DOHH2 (cell line): Measurements from ENCODE around the gene ZMIZ1.

Source experiments
- H3F3A ChIP-seq: fragments of 200-600 bp; sonication (generic), shearing (Covaris generic); 2 replicates; pipeline ENCODE4 v1.6.0; 2016; ENCODE audit warnings: antibody characterized with exemption, mild to moderate bottlenecking; ENCODE audit not compliant: control insufficient read depth, insufficient read depth
- H3K27ac ChIP-seq: fragments of 200-600 bp; sonication (generic); 2 replicates; pipeline ENCODE4 v1.5.1; 2014; ENCODE audit warnings: low read depth, mild to moderate bottlenecking, low read length, moderate library complexity
- H3K27me3 ChIP-seq: fragments of 200-600 bp; sonication (generic); 2 replicates; pipeline ENCODE4 v1.6.1; 2014; ENCODE audit warnings: mild to moderate bottlenecking, low read length, mixed read lengths; ENCODE audit not compliant: control insufficient read depth
- H3K36me3 ChIP-seq: fragments of 200-600 bp; sonication (generic); 2 replicates; pipeline ENCODE4 v1.6.1; 2014; ENCODE audit warnings: mild to moderate bottlenecking, low read length, moderate library complexity, mixed read lengths; ENCODE audit not compliant: control insufficient read depth
- H3K4me1 ChIP-seq: fragments of 200-600 bp; sonication (generic); 2 replicates; pipeline ENCODE4 v1.6.1; 2014; ENCODE audit warnings: mild to moderate bottlenecking, low read length, mixed read lengths; ENCODE audit not compliant: control insufficient read depth
- H3K4me2 ChIP-seq: fragments of 200-600 bp; sonication (generic); 2 replicates; pipeline ENCODE4 v1.6.0; 2014; ENCODE audit warnings: mild to moderate bottlenecking, low read length, moderate library complexity
- H3K4me3 ChIP-seq: fragments of 200-600 bp; sonication (generic); 2 replicates; pipeline ENCODE4 v1.5.1; 2014; ENCODE audit warnings: mild to moderate bottlenecking, low read length, mixed read lengths
- H3K79me2 ChIP-seq: fragments of 200-600 bp; sonication (generic); 2 replicates; pipeline ENCODE4 v1.6.1; 2014; ENCODE audit warnings: mild to moderate bottlenecking, low read length, mixed read lengths; ENCODE audit not compliant: control insufficient read depth
- H3K9me2 ChIP-seq: fragments of 200-600 bp; sonication (generic); replicated peaks from 2 replicates; pipeline ENCODE4 v1.6.1; 2014; ENCODE audit warnings: mild to moderate bottlenecking, low read length, mixed read lengths; ENCODE audit not compliant: control insufficient read depth
- H3K9me3 ChIP-seq: fragments of 200-600 bp; sonication (generic); 2 replicates; pipeline ENCODE4 v1.6.1; 2014; ENCODE audit warnings: antibody characterized with exemption, low read length, mixed read lengths; ENCODE audit not compliant: control insufficient read depth, insufficient read depth
- H4K20me1 ChIP-seq: fragments of 200-600 bp; sonication (generic); 2 replicates; pipeline ENCODE4 v1.6.0; 2014; ENCODE audit warnings: low read depth, mild to moderate bottlenecking, antibody characterized with exemption, low read length, moderate library complexity; ENCODE audit not compliant: control insufficient read depth, insufficient read depth
- EZH2phosphoT487 ChIP-seq: fragments of 200-600 bp; sonication (generic); IDR thresholded peaks from 2 replicates; pipeline ENCODE4 v1.6.1; 2017; ENCODE audit warnings: borderline replicate concordance, mild to moderate bottlenecking, antibody characterized with exemption, low read length, moderate library complexity, mixed read lengths
- TF ChIP-seq, protein P1 (sequence below): fragments of 200-600 bp; sonication (generic); IDR thresholded peaks from one replicate; pipeline ENCODE4 v1.5.1; 2014; ENCODE audit warnings: antibody characterized with exemption, mild to moderate bottlenecking, low read depth, low read length; ENCODE audit not compliant: poor library complexity, severe bottlenecking

Gene ZMIZ1

DNA sequence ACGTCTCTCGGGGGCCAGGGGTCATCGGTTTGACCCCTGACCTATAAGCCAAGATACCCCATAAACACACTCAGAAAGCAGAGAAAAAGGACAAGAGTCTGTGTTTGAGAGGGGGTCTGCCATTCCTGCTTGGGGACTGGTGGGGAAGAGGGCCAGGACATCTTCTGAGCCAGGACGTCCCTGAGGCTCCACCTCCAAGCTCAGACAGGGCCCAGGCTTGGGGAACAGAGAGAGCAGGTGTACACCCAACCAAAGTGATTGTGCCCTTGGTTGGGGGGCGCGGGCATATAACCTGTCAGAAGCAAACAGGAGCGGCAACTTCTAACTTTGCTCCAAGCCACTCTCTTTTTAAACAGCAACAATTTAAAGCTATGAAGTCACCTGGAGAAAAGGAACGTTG is 244.6 kb downstream of the ZMIZ1 start:
- H3K36me3 ChIP-seq = peaks cover under 1% of the 10 kb centered on the region; the same call in 1 of the 2 replicates
- H3K4me2 ChIP-seq = no peak overlapping the region
- H3K9me2 ChIP-seq = no peaks in the 10 kb centered on the region
- no peak overlapping the region for H3K27ac ChIP-seq
- H3K9me3 ChIP-seq = no peaks in the 10 kb centered on the region
- no peak overlapping the region for H3K4me3 ChIP-seq
- no peaks in the 10 kb centered on the region for H3K27me3 ChIP-seq
- no peaks in the 10 kb centered on the region for H3K79me2 ChIP-seq
- peaks cover 18% of the 10 kb centered on the region for H3K4me1 ChIP-seq
- TF ChIP-seq, protein P1, sequence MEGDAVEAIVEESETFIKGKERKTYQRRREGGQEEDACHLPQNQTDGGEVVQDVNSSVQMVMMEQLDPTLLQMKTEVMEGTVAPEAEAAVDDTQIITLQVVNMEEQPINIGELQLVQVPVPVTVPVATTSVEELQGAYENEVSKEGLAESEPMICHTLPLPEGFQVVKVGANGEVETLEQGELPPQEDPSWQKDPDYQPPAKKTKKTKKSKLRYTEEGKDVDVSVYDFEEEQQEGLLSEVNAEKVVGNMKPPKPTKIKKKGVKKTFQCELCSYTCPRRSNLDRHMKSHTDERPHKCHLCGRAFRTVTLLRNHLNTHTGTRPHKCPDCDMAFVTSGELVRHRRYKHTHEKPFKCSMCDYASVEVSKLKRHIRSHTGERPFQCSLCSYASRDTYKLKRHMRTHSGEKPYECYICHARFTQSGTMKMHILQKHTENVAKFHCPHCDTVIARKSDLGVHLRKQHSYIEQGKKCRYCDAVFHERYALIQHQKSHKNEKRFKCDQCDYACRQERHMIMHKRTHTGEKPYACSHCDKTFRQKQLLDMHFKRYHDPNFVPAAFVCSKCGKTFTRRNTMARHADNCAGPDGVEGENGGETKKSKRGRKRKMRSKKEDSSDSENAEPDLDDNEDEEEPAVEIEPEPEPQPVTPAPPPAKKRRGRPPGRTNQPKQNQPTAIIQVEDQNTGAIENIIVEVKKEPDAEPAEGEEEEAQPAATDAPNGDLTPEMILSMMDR = no peak
- TF ChIP-seq EZH2phosphoT487 = no peak
- 0 out of 2 replicates have a peak, but pooled peaks cover 2% of the 10 kb centered on the region for H3F3A ChIP-seq
- no peaks in the 10 kb centered on the region for H4K20me1 ChIP-seq

DNA sequence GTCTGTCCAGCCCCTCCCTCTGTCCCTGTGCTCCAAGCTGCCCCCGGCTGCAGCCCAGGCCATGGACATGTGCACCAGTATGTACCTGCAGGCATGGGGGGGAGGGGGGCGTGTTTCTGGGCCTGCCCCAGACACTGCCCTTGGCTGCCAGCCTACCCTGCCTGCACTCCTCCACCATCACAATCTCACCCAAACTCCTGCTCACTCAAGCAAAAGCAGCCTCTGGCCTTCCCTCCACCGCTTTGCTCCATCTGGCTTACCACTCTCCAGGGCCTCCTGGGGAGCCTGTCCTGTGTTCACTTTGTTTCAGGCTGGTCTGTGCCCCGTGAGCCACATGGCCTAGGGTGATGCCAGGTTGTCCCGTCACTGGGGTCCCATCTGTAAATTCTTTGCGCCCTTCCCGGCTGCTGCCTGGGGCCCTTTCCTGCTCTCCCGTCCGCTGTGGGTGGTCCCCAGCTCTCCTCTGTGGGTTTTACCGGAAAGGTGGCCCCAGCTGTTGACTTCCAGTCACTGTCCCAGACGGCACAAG is 245.2 kb downstream of the ZMIZ1 start:
- H4K20me1 ChIP-seq = no peaks in the 10 kb centered on the region
- H3K4me3 ChIP-seq = no peak overlapping the region
- H3F3A ChIP-seq = 0 out of 2 replicates have a peak, but pooled peaks cover 2% of the 10 kb centered on the region
- H3K27ac ChIP-seq = no peak overlapping the region
- peaks cover 18% of the 10 kb centered on the region for H3K4me1 ChIP-seq
- no peaks in the 10 kb centered on the region for H3K9me2 ChIP-seq
- no peak overlapping the region for H3K4me2 ChIP-seq
- no peaks in the 10 kb centered on the region for H3K36me3 ChIP-seq
- no peaks in the 10 kb centered on the region for H3K79me2 ChIP-seq
- no peaks in the 10 kb centered on the region for H3K9me3 ChIP-seq
- H3K27me3 ChIP-seq = peaks cover 5% of the 10 kb centered on the region
- no peak for TF ChIP-seq EZH2phosphoT487
- TF ChIP-seq, protein P1 = no peak

DNA sequence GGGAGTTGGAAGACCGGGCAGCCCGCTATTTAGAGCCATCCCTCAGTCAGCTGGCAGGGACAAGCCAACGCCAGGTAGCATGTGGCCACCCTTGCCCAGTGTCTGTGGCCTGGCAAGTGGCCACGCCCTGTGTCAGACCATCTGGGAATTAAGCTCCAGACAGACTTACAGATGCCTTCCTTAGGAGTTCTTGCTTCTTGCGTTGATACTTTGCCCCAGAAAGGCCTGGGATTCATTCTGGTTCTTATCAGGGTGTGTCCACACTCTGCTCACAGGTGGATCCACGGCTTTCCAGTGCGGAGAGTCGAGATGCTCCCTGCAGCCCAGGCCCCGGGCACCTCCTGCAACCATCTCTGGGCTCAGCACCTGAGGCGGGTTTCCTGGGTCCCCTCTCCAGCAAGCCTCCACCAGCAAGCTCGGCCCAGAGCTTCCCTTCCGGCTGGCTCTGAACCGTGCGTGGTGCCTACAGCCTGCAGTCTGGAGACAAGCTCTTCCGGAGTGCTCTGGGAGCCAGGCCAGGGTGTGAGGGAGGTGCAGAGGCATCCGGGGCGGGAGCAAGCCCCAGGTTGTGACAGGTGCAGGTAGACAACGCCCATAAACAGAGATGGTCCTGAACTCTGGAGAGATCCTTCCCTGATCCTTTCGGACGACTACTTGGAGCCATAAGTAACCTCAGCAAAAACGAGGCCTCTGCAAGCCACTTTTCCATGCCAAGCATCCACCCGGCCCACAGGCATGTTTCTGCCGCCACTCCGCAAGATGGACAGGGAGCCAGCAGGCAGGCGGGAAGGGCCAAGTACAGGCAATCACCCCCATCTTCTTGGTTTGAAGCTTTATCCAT is 246.2 kb downstream of the ZMIZ1 start:
- no peaks in the 10 kb centered on the region for H3K79me2 ChIP-seq
- TF ChIP-seq EZH2phosphoT487 = no peak
- H3K27me3 ChIP-seq = peaks cover 12% of the 10 kb centered on the region
- no peak overlapping the region for H3K4me2 ChIP-seq
- 0 out of 2 replicates have a peak, but pooled peaks cover 2% of the 10 kb centered on the region for H3F3A ChIP-seq
- no peaks in the 10 kb centered on the region for H3K9me3 ChIP-seq
- H3K36me3 ChIP-seq = no peaks in the 10 kb centered on the region
- H3K4me1 ChIP-seq = peaks cover 18% of the 10 kb centered on the region
- H4K20me1 ChIP-seq = no peaks in the 10 kb centered on the region
- H3K27ac ChIP-seq = no peak overlapping the region
- no peak overlapping the region for H3K4me3 ChIP-seq
- H3K9me2 ChIP-seq = no peaks in the 10 kb centered on the region

DNA sequence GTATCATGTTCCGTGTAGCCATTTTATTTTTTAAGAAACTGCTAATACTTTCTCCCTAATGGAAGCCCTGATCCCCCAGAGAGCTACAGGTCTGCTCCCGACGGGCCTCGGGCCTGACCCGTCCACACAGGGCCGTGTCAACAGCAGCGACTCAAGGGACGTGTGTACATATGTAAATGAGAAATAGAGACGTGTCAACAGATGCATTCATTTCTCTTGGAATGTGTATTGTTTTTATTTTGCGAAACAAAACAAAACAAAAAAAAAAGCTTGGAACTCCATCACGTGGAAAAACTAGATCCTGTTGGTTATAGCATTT is 246.8 kb downstream of the ZMIZ1 start:
- H3K9me2 ChIP-seq = no peaks in the 10 kb centered on the region
- no peak overlapping the region for H3K27ac ChIP-seq
- H3K27me3 ChIP-seq = peaks cover 15% of the 10 kb centered on the region
- no peak for TF ChIP-seq EZH2phosphoT487
- TF ChIP-seq, protein P1 = no peak
- peaks cover 18% of the 10 kb centered on the region for H3K4me1 ChIP-seq
- no peaks in the 10 kb centered on the region for H3K36me3 ChIP-seq
- H4K20me1 ChIP-seq = no peaks in the 10 kb centered on the region
- H3F3A ChIP-seq = 0 out of 2 replicates have a peak, but pooled peaks cover 2% of the 10 kb centered on the region
- no peak overlapping the region for H3K4me3 ChIP-seq
- no peaks in the 10 kb centered on the region for H3K9me3 ChIP-seq
- no peaks in the 10 kb centered on the region for H3K79me2 ChIP-seq
- no peak overlapping the region for H3K4me2 ChIP-seq
